ENCODE measurements around the gene SERPINA3. TPM values are rescaled to one million over a fixed set of nuclear protein-coding genes. Genes with fewer than 3 reads are reported as not detected.

Gene SERPINA3
- total and polyA plus RNA-seq, 10 of the 15 experiments (the other 5 are each of a cell fraction or from before 2014, with no cell fraction given) = 2.2 TPM; not detected in 9

DNA sequence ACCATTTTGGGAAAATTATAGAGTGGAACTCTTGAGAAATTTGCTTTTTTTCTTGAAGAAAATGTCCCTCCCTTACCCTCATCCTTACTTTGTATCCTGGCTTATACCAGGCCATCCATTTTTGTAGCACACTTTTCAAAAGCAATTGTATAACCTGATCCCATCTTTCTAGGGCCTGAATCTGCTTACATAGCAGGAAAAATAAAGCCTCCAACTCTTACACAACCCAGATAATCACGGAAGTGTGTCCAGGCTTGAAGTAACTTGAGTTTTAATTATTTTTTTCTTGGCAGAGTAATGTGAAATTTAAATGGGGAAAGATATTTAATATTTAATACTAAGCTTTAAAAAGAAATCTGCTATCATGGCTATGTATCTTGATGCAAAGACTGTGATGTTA is 23.0 kb downstream of the SERPINA3 start:
- H3K4me1 ChIP-seq (ENCODE audit: control insufficient read depth, insufficient read depth, low read length) = no peaks in the 10 kb centered on the region
- FAIRE-seq (no peak), ATAC-seq (no peak), DNase-seq (ENCODE audit: low read depth, low spot score) (no peak)
- no peaks in the 10 kb centered on the region for H4K20me1 ChIP-seq (ENCODE audit: control insufficient read depth, insufficient read depth)
- no peak overlapping the region for H3K4me3 ChIP-seq
- TF ChIP-seq STAT1 (conservative IDR thresholded peaks at IDR 0.05) = no peak
- no TSS peak for BruUV-seq (replicated peaks)
- H3K9me3 ChIP-seq (replicated peaks; ENCODE audit: control insufficient read depth, insufficient read depth, low read length) = no peaks in the 10 kb centered on the region
- 5% methylated on average over 1 of the region's 1 CpG for WGBS (ENCODE audit: insufficient coverage, insufficient replicate concordance, low lambda C conversion rate, missing lambda C conversion rate)
- SMC1A ChIA-PET (ENCODE audit: uncharacterized antibody, unreplicated experiment) = no interaction called here
- POLR2A ChIA-PET = no interaction called here
- H3K36me3 ChIP-seq (ENCODE audit: control insufficient read depth in 2 of 2, insufficient read depth in 2 of 2, low read length in 1 of 2) = no peaks in the 10 kb centered on the region
- H2AFZ ChIP-seq (ENCODE audit: control insufficient read depth, low read depth, low read length) = no peak overlapping the region
- H3K79me2 ChIP-seq (ENCODE audit: control insufficient read depth, insufficient read depth, low read length) = no peaks in the 10 kb centered on the region
- no peaks in the 10 kb centered on the region for H3K27me3 ChIP-seq (replicated peaks in 1 of 2; ENCODE audit: control insufficient read depth in 2 of 2, insufficient read depth in 2 of 2, low read length in 1 of 2)
- RAD21 ChIA-PET (ENCODE audit: unreplicated experiment) = no interaction called here
- intact Hi-C loops (cut with micrococcal nuclease; ENCODE audit: unreplicated experiment) = no loop called here
- H3K4me2 ChIP-seq (ENCODE audit: control insufficient read depth, insufficient read depth) = no peak overlapping the region
- H3K27ac ChIP-seq (ENCODE audit: control insufficient read depth, insufficient read depth) = no peak overlapping the region
- no peak overlapping the region for H3K9ac ChIP-seq (ENCODE audit: control insufficient read depth, insufficient read depth, low read length)
- in situ Hi-C loops (cut with MboI) = no loop called here
- CTCF ChIA-PET = no interaction called here

DNA sequence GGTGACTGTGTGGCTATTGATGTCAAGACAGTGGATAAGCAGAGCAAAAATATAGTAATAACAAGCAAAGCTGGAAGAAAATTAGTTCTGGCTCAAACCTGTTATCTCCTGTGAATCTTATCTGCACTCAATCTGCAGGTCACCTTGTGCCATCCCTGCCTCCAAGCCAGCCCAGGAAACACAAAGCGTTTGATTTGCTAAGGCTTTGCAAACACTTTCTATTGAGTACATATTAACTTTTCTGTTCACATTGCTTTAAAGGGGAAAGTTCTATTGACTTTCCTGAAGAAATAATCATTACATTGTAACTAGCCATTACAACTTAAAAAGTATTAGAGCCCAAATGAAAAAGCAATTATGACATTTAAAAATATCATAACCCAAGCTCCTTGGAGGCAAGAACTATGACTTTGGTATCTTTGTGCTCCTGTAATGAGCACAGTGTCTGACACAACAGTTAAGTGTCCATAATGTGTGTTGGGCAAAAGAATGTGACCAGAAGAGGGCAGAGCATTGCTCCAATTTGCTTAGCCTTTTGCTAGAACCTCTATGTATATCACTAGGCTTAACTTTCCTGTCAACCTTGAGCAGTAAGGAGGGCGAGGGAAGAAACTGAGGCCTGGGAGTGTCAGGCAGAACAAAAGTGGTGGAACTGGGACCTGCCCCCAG is 24.7 kb downstream of the SERPINA3 start:
- H3K9ac ChIP-seq (ENCODE audit: control insufficient read depth, insufficient read depth, low read length) = no peak overlapping the region
- in situ Hi-C loops (cut with MboI) = no loop called here
- H3K27ac ChIP-seq (ENCODE audit: control insufficient read depth, insufficient read depth) = no peak overlapping the region
- no peaks in the 10 kb centered on the region for H3K27me3 ChIP-seq (replicated peaks in 1 of 2; ENCODE audit: control insufficient read depth in 2 of 2, insufficient read depth in 2 of 2, low read length in 1 of 2)
- no peak for DNase-seq (ENCODE audit: low read depth, low spot score)
- ChIA-PET RAD21 (ENCODE audit: unreplicated experiment) (no interaction called here), CTCF (no interaction called here), SMC1A (ENCODE audit: uncharacterized antibody, unreplicated experiment) (no interaction called here), POLR2A (no interaction called here)
- no peaks in the 10 kb centered on the region for H3K79me2 ChIP-seq (ENCODE audit: control insufficient read depth, insufficient read depth, low read length)
- no peak overlapping the region for H3K4me2 ChIP-seq (ENCODE audit: control insufficient read depth, insufficient read depth)
- no peaks in the 10 kb centered on the region for H4K20me1 ChIP-seq (ENCODE audit: control insufficient read depth, insufficient read depth)
- no peak for TF ChIP-seq RB1 (IDR thresholded peaks at IDR 0.05; ENCODE audit: borderline replicate concordance)
- no peak for TF ChIP-seq KDM1A (IDR thresholded peaks at IDR 0.05; ENCODE audit: borderline replicate concordance)
- TF ChIP-seq KLF5 (IDR thresholded peaks at IDR 0.05; ENCODE audit: partially characterized antibody) = no peak
- no peak for TF ChIP-seq SPI1 (IDR thresholded peaks at IDR 0.05; ENCODE audit: borderline replicate concordance, insufficient read depth, low read depth, low read length)
- TF ChIP-seq, protein P1, sequence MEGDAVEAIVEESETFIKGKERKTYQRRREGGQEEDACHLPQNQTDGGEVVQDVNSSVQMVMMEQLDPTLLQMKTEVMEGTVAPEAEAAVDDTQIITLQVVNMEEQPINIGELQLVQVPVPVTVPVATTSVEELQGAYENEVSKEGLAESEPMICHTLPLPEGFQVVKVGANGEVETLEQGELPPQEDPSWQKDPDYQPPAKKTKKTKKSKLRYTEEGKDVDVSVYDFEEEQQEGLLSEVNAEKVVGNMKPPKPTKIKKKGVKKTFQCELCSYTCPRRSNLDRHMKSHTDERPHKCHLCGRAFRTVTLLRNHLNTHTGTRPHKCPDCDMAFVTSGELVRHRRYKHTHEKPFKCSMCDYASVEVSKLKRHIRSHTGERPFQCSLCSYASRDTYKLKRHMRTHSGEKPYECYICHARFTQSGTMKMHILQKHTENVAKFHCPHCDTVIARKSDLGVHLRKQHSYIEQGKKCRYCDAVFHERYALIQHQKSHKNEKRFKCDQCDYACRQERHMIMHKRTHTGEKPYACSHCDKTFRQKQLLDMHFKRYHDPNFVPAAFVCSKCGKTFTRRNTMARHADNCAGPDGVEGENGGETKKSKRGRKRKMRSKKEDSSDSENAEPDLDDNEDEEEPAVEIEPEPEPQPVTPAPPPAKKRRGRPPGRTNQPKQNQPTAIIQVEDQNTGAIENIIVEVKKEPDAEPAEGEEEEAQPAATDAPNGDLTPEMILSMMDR (IDR thresholded peaks at IDR 0.05 in 2 of 3, conservative IDR thresholded peaks at IDR 0.05 in 1 of 3; ENCODE audit: control insufficient read depth in 2 of 3, extremely low read depth in 1 of 3, insufficient read depth in 1 of 3, low read depth in 3 of 3, low read length in 3 of 3) = 0 out of 6 replicates have a peak, but pooled peaks of 1 of the 3 experiments have one; percentile 3
- TF ChIP-seq, protein P2, sequence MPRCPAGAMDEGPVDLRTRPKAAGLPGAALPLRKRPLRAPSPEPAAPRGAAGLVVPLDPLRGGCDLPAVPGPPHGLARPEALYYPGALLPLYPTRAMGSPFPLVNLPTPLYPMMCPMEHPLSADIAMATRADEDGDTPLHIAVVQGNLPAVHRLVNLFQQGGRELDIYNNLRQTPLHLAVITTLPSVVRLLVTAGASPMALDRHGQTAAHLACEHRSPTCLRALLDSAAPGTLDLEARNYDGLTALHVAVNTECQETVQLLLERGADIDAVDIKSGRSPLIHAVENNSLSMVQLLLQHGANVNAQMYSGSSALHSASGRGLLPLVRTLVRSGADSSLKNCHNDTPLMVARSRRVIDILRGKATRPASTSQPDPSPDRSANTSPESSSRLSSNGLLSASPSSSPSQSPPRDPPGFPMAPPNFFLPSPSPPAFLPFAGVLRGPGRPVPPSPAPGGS (IDR thresholded peaks at IDR 0.05; ENCODE audit: borderline replicate concordance, insufficient read depth, low read depth, low read length, poor library complexity, severe bottlenecking) = no peak
- no peak for TF ChIP-seq ZNF274 (IDR thresholded peaks at IDR 0.05; ENCODE audit: insufficient read depth, insufficient read length)
- H2AFZ ChIP-seq (ENCODE audit: control insufficient read depth, low read depth, low read length) = no peak overlapping the region
- no peaks in the 10 kb centered on the region for H3K9me3 ChIP-seq (replicated peaks; ENCODE audit: control insufficient read depth, insufficient read depth, low read length)
- no peak overlapping the region for H3K4me3 ChIP-seq
- 17% methylated on average over 2 of the region's 2 CpGs for WGBS (ENCODE audit: insufficient coverage, insufficient replicate concordance, low lambda C conversion rate, missing lambda C conversion rate)
- ATAC-seq = no peak
- no peaks in the 10 kb centered on the region for H3K4me1 ChIP-seq (ENCODE audit: control insufficient read depth, insufficient read depth, low read length)
- FAIRE-seq = no peak
- H3K36me3 ChIP-seq (ENCODE audit: control insufficient read depth in 2 of 2, insufficient read depth in 2 of 2, low read length in 1 of 2) = no peaks in the 10 kb centered on the region
- intact Hi-C loops (cut with micrococcal nuclease; ENCODE audit: unreplicated experiment) = no loop called here
- BruUV-seq (replicated peaks) = no TSS peak

Data from GM12878 (cell line).